GM11168 (cell line): ENCODE results near the gene CGREF1.
"Not testable (repeated sequence)": the region's sequence is repeated elsewhere in the genome, so short reads cannot be mapped to it uniquely, and the experiment has no call there.

Experiments used
- in situ Hi-C: fragments of 300-500 bp; cut with MboI; formaldehyde crosslinking; loops from one replicate; pipeline ENCODE4 v1.12.0; 2022; ENCODE audit warnings: low sequenced_read_pairs; ENCODE audit not compliant: unreplicated experiment

CGREF1 gene

DNA sequence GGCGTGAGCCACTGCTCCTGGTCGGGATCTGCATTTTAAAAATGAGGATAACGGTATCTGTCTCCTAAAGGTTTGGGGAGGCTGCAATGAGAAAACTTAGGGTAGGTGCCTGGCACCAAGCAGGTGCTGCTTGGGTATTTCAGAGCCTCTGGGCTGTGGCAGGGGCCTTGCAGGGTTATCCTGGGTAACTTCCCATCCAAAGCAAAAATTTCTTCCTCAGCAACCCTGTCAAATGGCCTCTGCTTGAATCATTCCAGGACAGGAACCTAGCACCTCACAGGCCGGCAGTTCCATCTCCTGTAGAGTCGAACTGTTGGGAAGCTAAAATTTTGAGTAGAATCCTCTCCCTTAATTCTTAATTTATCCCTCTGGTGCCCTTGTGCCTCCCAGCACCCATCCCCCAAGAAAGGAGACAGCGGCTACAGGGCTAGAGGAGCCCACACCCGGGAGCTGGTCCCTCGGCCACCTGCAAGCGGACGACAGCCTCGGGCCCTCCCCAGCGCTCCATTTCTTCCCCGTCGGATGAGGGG, 868 bp downstream of the CGREF1 start:
- in situ Hi-C loops, result no loop called here

DNA sequence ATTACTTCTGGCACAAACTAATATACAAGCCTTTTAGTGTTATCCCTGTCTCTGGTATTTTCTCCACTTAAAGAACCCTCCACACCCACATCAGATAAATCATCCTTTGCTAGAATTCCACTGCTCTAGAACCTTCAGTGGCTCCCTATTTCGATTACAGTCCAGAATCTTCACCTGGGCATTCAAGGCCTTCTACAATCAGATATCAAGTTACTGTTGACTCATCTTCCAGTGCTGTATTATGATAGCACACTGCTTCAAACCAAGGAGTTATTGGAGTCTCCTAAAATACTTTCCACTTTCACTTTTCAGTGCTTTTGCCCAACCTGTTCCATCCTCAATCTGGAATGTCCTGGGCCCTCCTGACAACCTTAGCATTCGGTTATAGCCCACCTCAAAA, 3.4 kb downstream of the CGREF1 start:
- in situ Hi-C loops, result no loop called here

DNA sequence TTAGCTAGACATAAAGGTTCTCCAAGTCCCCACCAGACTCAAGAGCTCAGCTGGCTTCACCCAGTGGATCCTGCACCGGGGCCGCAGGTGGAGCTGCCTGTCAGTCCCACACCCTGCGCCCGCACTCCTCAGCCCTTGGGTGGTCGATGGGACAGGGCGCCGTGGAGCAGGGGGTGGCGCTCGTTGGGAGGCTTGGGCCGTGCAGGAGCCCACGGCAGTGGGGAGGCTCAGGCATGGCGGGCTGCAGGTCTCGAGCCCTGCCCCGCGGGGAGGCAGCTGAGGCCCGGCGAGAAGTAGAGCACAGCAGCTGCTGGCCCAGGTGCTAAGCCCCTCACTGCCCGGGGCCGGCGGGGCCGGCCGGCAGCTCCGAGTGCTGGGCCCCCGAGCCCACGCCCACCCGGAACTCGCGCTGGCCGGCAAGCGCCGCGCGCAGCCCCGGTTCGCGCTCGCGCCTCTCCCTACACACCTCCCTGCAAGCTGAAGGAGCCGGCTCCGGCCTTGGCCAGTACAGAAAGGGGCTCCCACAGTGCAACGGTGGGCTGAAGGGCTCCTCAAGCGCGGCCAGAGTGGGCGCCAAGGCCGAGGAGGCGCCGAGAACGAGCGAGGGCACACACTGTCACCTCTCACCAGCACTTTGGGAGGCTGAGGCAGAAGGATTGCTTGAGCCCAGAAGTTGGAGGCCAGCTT, 7.4 kb downstream of the CGREF1 start:
- in situ Hi-C loops, result not testable (repeated sequence)

DNA sequence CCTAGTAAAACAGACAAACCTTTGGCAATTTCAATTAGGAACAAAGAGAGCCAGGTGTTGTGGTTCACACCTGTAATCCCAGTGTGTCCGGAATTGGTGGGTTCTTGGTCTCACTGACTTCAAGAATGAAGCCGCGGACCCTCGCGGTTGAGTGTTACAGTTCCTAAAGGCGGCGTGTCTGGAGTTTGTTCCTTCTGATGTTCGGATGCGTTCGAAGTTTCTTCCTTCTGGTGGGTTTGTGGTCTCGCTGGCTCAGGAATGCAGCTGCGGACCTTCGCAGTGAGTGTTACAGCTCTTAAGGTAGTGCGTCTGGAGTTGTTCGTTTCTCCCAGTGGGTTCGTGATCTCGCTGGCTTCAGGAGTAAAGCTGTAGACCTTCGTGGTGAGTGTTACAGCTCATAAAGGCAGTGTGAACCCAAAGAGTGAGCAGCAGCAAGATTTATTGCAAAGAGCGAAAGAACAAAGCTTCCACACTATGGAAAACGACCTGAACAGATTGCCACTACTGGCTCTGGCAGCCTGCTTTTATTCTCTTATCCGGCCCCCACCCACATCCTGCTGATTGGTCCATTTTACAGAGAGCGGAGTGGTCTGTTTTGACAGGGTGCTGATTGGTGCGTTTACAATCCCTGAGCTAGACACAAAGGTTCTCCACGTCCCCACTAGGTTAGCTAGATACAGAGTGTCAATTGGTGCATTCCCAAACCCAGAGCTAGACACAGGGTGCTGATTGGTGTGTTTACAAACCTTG, 8.2 kb downstream of the CGREF1 start:
- in situ Hi-C loops, result not testable (repeated sequence)

DNA sequence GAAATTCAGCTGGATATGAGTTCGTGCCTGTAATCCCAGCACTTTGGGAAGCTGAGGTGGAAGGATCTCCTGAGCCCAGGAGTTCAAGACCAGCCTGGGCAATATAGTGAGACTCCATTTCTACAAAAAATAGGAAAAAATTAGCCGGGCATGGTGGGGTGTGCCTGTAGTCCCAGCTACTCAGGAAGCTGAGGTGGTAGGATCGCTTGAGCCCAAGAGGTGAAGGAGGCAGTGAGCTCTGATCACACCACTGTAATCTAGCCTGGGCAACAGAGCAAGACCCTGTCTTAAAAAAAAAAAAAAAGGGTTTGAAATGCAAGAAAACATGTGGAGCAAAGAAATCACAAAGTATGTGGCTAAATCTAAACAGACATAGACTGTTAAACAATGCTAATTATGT, 9.8 kb downstream of the CGREF1 start:
- in situ Hi-C loops, result no loop called here

DNA sequence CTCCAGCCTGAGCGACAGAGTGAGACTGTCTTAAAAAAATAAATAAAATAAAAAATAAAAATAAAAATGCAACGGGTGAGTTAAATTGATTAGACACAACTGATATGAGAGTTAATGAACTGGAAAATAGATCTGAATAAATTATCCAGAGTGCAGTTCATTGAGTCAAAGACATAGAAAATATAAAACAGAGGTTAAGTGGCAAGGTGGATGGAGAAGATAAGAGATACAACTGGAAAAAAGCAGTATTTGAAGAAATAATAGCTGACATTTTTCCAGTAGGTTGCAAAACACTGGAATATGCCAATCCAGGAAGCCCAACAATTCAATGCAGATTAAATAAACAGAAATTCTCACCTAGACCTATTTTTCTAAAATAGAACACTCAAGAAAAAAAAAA, 10.7 kb downstream of the CGREF1 start:
- in situ Hi-C loops, result no loop called here

DNA sequence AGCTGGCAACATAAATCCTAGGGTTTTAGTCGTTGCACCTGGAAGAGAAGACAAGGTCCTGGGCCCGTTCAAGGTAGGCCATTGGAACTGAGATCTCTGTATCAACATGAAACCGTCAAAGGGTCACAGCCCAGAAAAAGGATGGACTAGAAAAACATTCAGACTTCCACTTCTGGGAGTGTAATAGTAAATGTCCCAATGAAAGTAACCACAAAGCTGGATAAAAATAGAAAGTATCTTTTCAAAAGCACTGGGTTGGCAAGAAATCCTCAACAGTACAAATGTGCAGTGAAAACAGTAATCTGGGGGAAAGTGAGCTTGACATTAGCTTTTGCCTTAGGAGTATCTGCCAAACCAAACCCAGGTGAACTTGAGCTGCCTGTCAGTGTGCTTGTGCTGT, 12.9 kb downstream of the CGREF1 start:
- in situ Hi-C loops, result no loop called here

DNA sequence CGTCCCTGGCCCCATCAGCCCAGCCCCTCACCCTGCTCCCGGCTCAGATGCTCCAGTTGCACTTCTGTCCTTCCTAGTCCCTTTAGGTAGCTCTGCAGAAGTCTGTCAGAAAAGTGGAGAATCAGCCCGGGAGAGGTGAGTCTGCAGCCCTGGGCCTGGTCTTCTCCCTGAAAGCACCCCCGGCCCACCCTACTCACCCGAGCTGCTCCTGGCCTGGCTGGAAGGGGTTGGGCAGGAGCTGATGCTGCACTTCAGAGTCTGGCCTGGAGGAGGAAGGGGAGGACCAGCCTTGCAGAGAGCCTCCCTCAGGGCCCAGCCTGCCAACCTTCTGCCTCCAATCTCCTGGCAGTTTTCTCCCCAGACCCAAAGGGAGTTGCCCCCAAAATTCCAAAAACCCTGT, 16.6 kb downstream of the CGREF1 start:
- in situ Hi-C loops, result no loop called here

DNA sequence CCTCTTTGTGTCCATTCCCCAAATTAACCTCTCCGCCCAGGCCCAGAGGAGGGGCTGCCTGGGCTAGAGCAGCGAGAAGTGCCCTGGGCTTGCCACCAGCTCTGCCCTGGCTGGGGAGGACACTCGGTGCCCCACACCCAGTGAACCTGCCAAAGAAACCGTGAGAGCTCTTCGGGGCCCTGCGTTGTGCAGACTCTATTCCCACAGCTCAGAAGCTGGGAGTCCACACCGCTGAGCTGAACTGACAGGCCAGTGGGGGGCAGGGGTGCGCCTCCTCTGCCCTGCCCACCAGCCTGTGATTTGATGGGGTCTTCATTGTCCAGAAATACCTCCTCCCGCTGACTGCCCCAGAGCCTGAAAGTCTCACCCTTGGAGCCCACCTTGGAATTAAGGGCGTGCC, 18.9 kb downstream of the CGREF1 start:
- in situ Hi-C loops, result no loop called here

DNA sequence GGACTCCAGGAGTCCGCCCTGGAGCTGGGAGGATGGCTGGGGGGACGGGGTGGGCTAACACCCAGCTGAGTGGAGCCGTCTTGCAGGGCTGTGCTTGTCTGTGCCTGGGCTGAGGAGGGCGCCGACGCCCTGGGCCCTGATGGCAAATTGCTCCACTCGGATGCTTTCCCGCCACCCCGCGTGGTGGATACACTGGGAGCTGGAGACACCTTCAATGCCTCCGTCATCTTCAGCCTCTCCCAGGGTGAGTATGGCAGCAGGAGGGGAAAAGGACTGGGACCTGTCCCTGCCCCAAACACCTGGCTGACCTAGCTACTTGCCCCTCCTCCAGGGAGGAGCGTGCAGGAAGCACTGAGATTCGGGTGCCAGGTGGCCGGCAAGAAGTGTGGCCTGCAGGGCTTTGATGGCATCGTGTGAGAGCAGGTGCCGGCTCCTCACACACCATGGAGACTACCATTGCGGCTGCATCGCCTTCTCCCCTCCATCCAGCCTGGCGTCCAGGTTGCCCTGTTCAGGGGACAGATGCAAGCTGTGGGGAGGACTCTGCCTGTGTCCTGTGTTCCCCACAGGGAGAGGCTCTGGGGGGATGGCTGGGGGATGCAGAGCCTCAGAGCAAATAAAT, 19.5 kb downstream of the CGREF1 start:
- in situ Hi-C loops, result loop anchor here (5.0 kb wide), 1 partner anchor 98 kb away; no protein-coding TSS in a partner anchor

DNA sequence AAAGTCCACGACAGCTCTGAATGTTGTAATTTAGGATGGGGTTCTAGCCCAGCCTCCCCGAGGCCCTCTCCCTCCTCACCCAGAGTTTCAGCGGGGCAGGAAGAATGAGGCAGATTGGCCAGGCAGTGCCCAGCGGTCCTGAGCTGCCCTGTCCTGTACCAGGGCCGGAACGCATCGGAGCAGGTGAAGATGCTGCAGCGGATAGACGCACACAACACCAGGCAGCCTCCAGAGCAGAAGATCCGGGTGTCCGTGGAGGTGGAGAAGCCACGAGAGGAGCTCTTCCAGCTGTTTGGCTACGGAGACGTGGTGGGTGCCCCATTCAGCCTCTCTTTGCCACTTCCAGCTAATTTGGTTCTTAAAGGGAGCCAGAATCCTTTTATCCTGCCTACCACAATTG, 21.6 kb downstream of the CGREF1 start:
- in situ Hi-C loops, result loop anchor here (5.0 kb wide), 1 partner anchor 100 kb away; no protein-coding TSS in a partner anchor

DNA sequence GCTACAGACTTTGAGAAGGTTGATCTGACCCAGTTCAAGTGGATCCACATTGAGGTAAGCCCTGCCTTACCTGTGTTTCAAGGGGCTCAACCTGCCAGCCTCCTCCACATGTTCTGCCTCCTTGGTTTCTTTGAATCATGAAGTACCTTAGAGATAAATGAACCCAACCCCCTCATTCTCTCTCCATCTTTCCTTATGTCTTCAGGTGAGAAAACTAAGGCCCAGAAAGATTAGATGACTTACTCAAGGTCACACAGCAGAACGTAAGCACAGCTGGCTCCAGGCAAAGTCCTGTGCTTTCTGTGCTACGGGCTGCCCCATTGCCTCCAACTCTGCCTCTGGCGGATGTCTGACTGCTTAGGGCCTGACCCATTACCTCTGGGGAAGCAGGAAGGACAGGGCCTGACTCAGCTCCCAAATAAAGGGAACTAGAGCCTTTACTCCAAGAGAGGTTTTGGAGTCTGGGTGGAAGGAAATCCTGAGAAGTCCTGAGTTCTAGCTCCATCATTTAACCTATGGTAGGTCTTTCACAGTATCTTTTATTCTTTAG, 22.1 kb downstream of the CGREF1 start:
- in situ Hi-C loops, result loop anchor here (5.0 kb wide), 1 partner anchor 100 kb away; no protein-coding TSS in a partner anchor

DNA sequence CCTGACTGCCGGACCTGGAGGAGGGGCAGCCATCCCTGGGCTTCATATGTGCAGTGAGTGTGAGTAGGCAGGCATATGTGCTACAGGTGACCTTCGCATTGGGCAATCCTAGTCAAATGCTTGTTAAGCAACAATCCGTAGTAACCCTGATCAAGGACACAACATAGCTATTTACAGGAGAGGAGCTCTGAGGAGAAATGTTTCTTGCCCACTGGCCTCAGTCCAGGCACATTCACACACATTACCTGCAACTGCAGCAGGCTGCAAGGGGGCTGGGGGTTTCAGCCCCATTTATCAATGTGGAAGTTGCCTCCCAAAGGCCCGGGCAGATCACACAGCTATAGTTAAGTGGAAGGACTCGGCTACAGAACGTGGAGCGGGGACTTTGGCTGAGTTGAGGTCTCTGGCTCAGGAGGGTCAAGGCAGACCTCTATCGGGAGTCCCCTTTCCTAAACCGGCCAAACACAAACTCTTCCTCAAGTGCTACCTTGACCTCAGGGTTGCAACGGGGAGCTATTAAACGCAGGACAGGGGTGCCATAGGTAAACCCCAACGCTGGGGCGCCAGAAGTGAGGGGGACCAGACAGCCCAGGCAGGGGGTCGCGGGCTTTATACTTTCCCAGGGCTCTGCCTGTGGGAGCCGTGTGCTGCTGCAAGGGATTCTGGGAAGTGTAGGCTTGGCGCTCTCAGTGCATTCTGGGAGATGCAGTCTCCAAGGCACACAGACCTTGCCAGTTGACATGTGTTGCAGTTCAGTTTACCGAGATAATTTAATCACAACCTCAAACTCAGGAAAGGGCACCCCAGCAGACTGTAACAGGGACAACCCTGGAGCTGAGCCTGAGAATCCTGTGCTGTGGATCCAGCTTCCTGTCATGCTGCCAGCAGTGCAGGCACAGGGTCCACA, 22.9 kb downstream of the CGREF1 start:
- in situ Hi-C loops, result loop anchor here (5.0 kb wide), 1 partner anchor 101 kb away; no protein-coding TSS in a partner anchor

DNA sequence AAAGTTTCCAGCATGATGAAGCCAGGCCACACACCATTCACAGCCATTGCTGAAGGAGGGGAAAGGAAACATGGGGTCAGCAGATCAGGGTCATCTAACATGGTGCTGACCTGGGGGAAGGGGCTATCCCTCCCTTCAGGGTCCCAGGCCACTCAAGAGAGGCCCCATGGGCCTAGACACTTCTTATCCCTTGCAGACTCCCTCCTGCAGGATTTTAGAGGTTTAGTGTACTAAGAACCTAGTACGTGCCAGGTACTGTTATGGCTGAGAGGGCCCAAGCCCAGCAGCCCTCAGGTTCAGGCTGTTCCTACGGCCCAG, 23.5 kb downstream of the CGREF1 start:
- in situ Hi-C loops, result loop anchor here (5.0 kb wide), 1 partner anchor 102 kb away; no protein-coding TSS in a partner anchor

DNA sequence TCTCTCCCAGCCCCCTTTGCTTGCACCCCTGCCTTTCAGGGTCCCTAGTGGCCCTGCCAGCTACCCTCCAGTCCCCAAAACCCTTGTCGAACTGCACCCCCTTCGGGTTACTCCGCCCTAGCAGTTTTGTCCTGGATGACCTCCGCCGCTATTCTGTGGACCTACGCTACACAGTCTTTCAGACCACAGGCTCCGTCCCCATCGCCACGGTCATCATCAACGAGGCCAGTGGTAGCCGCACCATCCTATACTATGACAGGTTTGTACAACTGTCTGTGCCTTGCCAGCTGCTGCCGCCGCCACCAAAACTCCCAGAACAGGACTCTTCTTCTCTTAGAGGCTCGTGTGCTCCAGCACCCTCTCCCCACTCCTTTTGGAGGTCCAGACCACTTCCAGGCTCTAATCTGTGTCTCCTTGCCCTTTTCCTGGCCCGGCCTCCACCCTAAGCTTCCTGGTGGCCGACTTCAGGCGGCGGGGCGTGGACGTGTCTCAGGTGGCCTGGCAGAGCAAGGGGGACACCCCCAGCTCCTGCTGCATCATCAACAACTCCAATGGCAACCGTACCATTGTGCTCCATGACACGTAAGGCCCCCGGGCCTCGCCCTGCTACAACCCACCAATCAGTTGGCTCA, 24.5 kb downstream of the CGREF1 start:
- in situ Hi-C loops, result no loop called here

DNA sequence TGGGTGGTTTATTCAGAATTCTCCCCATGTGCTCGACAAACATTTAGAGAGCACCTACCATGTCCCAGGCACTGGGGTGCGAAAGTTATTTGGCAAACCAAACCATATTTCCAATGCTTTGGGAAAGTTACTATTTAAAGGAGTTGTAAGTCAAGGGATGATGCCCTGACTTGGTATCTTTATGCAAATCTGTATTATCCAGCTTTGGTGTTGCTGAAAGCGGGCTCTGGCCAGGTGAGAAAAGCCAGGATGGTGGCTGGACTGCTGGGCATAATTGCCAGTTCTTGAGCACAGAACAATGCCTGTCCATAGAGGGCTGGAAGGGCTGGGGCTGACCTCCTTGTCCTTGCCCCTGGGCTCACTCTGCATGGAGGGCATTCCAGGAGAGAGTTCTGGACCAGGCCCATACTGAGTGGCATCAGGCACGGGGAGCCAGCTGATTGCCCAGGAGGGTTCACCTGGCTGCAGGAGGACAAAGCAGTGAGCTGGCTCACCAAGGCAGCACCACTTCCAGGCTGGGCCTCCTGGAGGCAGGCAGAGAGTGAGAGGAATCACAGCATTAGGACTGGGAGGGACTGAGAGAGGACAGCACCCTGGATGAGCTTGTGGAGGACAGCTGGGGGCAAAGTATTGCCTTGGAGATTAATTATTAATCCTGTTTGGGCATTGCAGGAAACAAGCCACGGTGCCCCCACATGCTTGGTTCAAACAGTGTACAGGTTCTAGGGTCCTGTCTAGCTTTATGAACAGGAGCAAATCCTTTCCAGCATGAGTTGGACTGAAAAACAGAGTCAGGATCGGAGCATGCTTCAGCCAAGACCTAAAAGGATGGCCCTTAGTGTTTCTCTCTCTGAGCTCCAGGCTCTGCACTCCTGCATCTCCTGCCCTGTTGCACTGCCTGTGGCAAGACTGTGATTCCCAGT, 25.2 kb downstream of the CGREF1 start:
- in situ Hi-C loops, result no loop called here

DNA sequence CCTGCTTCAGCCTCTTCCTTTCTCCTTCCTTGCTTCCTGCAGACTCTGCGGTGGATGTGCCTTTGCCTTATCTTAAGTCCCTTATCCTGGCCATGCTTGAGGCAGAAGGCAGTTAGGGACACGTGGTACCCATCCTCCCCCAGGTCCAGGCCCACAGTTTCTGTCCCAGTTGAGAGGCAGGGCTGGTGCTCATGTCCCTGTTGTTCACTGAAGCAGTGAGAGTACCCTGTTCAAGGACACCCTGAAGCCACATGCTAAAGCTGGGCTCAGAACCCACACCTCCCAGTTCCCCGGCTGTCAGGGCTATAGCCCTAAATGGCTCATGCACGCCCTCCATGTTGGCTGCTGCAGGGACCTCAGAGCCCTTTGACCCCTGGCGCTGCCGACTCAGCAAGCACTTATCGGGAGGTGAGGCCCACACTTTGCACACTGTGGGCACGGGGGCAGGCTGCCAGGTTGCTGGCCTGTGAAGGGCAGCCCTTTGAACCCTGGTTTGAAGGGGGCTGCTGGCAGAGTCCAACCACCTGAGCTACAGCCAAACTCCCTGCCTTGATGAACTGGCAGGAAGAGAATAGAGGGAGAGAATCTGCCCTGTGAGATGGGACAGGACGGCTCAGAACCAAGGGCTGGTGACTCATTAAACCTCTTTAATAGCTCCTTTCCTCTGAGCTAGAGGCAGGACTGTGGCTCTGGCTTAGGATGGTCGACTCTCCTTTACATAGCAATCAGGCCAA, 26.1 kb downstream of the CGREF1 start:
- in situ Hi-C loops, result no loop called here
